IMR-90 (cell line): ENCODE data around the gene NKAIN4. TPM values are rescaled to one million over a fixed set of nuclear protein-coding genes. Genes with fewer than 3 reads are reported as not detected.
A peak's percentile ranks its signal among the peaks of the same experiment; 100 is the strongest.

ENCODE experiments used
- ATAC-seq: fragments of 200-7000 bp; cut with Tn5 transposase; 2 replicates; pipeline ENCODE4 v1.9.1; 2020; ENCODE audit warnings: low read depth, mild to moderate bottlenecking, moderate library complexity
- BruUV-seq: library from RNA; stranded (reverse); fragments of 400-500 nt; replicated peaks from 2 replicates; lab custom pipeline; 2021; lab: Mats Ljungman, UMichigan
- CTCF ChIA-PET: fragments of 300-600 bp; formaldehyde crosslinking; extraction: SDS; loops from one replicate; lab custom pipeline; 2021; ENCODE audit warnings: antibody characterized with exemption; lab: Yijun Ruan, JAX
- POLR2A ChIA-PET: fragments of 300-600 bp; sonication (Branson Sonifier 250); formaldehyde crosslinking; loops from one replicate; lab custom pipeline; 2022; ENCODE audit warnings: antibody characterized with exemption; ENCODE audit not compliant: unreplicated experiment; lab: Charles Lee
- DNase-seq: peaks from one replicate; pipeline ENCODE4 v3.0.0; 2013
- H2AFZ ChIP-seq: replicated peaks from 2 replicates; pipeline ENCODE3; 2013; ENCODE audit warnings: low read length, mild to moderate bottlenecking; ENCODE audit not compliant: poor library complexity
- H2AK5ac ChIP-seq: 2 replicates; pipeline ENCODE4 v1.6.1; 2013; ENCODE audit warnings: low read depth, low read length, inconsistent platforms
- H2AK9ac ChIP-seq: replicated peaks from 2 replicates; pipeline ENCODE3; 2013; ENCODE audit warnings: mild to moderate bottlenecking, low read depth, low read length, moderate library complexity; ENCODE audit not compliant: poor library complexity
- H2BK120ac ChIP-seq: 2 replicates; pipeline ENCODE4 v1.6.1; 2013; ENCODE audit warnings: low read depth, low read length, inconsistent platforms
- H2BK15ac ChIP-seq: 3 replicates; pipeline ENCODE4 v1.6.1; 2013; ENCODE audit warnings: low read depth, low read length, inconsistent platforms
- H2BK20ac ChIP-seq: 2 replicates; pipeline ENCODE4 v1.6.1; 2013; ENCODE audit warnings: low read depth, mild to moderate bottlenecking, inconsistent platforms, low read length, moderate library complexity
- H2BK5ac ChIP-seq: 2 replicates; pipeline ENCODE4 v1.6.1; 2013; ENCODE audit warnings: mild to moderate bottlenecking, low read depth, low read length, inconsistent platforms; ENCODE audit not compliant: poor library complexity, severe bottlenecking
- H3K14ac ChIP-seq: replicated peaks from 2 replicates; pipeline ENCODE4 v1.6.1; 2013; ENCODE audit warnings: low read depth, low read length, inconsistent platforms
- H3K18ac ChIP-seq: 2 replicates; pipeline ENCODE4 v1.6.1; 2013; ENCODE audit warnings: low read depth, low read length, control low read depth
- H3K23ac ChIP-seq: 2 replicates; pipeline ENCODE4 v1.6.1; 2013; ENCODE audit warnings: low read depth, low read length, inconsistent platforms
- H3K27ac ChIP-seq: 2 replicates; pipeline ENCODE4 v1.5.1; 2013; ENCODE audit warnings: mild to moderate bottlenecking, control low read depth, low read length; ENCODE audit not compliant: insufficient read depth
- H3K27me3 ChIP-seq: 2 replicates; pipeline ENCODE4 v1.6.1; 2013; ENCODE audit warnings: low read length; ENCODE audit not compliant: control insufficient read depth, insufficient read depth
- H3K36me3 ChIP-seq: 2 replicates; pipeline ENCODE4 v1.6.1; 2013; ENCODE audit warnings: low read length, mixed read lengths; ENCODE audit not compliant: control insufficient read depth, insufficient read depth
- H3K4ac ChIP-seq: 2 replicates; pipeline ENCODE4 v1.6.1; 2013; ENCODE audit warnings: low read depth, low read length, inconsistent platforms
- H3K4me1 ChIP-seq: 2 replicates; pipeline ENCODE4 v1.6.1; 2013; ENCODE audit warnings: low read length, mixed read lengths; ENCODE audit not compliant: control insufficient read depth, insufficient read depth
- H3K4me2 ChIP-seq: 2 replicates; pipeline ENCODE4 v1.6.1; 2013; ENCODE audit warnings: low read depth, mild to moderate bottlenecking, control low read depth, low read length, moderate library complexity
- H3K4me3 ChIP-seq: 2 replicates; pipeline ENCODE4 v1.5.1; 2013; ENCODE audit warnings: low read depth, mild to moderate bottlenecking, control low read depth, low read length, moderate library complexity; ENCODE audit not compliant: insufficient read depth
- H3K56ac ChIP-seq: 2 replicates; pipeline ENCODE4 v1.6.1; 2013; ENCODE audit warnings: low read length, inconsistent platforms; ENCODE audit not compliant: insufficient read depth; ENCODE audit errors: extremely low read depth
- H3K79me1 ChIP-seq, 2 experiments: 2 replicates each; pipeline ENCODE4 v1.6.1; 2013; ENCODE audit warnings: low read length in 2 of 2, inconsistent platforms in 1 of 2, low read depth in 1 of 2
- H3K9ac ChIP-seq: 2 replicates; pipeline ENCODE4 v1.6.1; 2013; ENCODE audit warnings: low read depth, low read length, control low read depth
- H3K9me1 ChIP-seq: 2 replicates; pipeline ENCODE4 v1.6.1; 2013; ENCODE audit warnings: low read length, inconsistent platforms; ENCODE audit not compliant: insufficient read depth
- H3K9me3 ChIP-seq: 2 replicates; pipeline ENCODE4 v1.6.1; 2013; ENCODE audit warnings: low read length; ENCODE audit not compliant: control insufficient read depth, insufficient read depth
- H4K20me1 ChIP-seq: 2 replicates; pipeline ENCODE4 v1.6.1; 2013; ENCODE audit warnings: low read length, inconsistent platforms; ENCODE audit not compliant: insufficient read depth
- H4K5ac ChIP-seq: 2 replicates; pipeline ENCODE4 v1.6.1; 2013; ENCODE audit warnings: mild to moderate bottlenecking, low read depth, low read length, control low read depth
- H4K8ac ChIP-seq, 2 experiments: 2 replicates each; pipeline ENCODE4 v1.6.1; 2013; ENCODE audit warnings: low read depth in 2 of 2, low read length in 2 of 2, control low read depth in 1 of 2, inconsistent platforms in 1 of 2
- H4K91ac ChIP-seq: 2 replicates; pipeline ENCODE4 v1.6.1; 2013; ENCODE audit warnings: low read depth, low read length, inconsistent platforms; ENCODE audit not compliant: insufficient read depth
- BHLHE40 ChIP-seq: fragments of 150-350 bp; IDR thresholded peaks from 2 replicates; pipeline ENCODE4 v1.6.1; 2016; ENCODE audit warnings: mild to moderate bottlenecking, low read depth, low read length
- CEBPB ChIP-seq: IDR thresholded peaks from 2 replicates; pipeline ENCODE4 v1.6.1; 2012; ENCODE audit warnings: low read depth, low read length, improper control_type of control experiment
- CHD1 ChIP-seq: IDR thresholded peaks from 2 replicates; pipeline ENCODE4 v1.6.1; 2012; ENCODE audit warnings: low read depth, low read length, improper control_type of control experiment
- FOS ChIP-seq: fragments of 150-350 bp; IDR thresholded peaks from 2 replicates; pipeline ENCODE4 v1.6.1; 2016; ENCODE audit warnings: low read depth, low read length
- MAFK ChIP-seq: IDR thresholded peaks from 2 replicates; pipeline ENCODE4 v1.6.1; 2012; ENCODE audit warnings: low read depth, low read length, improper control_type of control experiment
- MAZ ChIP-seq: IDR thresholded peaks from 2 replicates; pipeline ENCODE4 v1.6.1; 2012; ENCODE audit warnings: low read depth, mild to moderate bottlenecking, low read length, improper control_type of control experiment, moderate library complexity, borderline replicate concordance
- MXI1 ChIP-seq: IDR thresholded peaks from 2 replicates; pipeline ENCODE4 v1.6.1; 2012; ENCODE audit warnings: low read depth, mild to moderate bottlenecking, low read length, moderate library complexity, borderline replicate concordance
- NFE2L2 ChIP-seq: fragments of 150-350 bp; IDR thresholded peaks from 2 replicates; pipeline ENCODE4 v1.6.1; 2016; ENCODE audit warnings: low read depth, mild to moderate bottlenecking, low read length
- POLR2A ChIP-seq: IDR thresholded peaks from 2 replicates; pipeline ENCODE4 v1.6.1; 2012; ENCODE audit warnings: mild to moderate bottlenecking, low read depth, low read length
- RAD21 ChIP-seq: IDR thresholded peaks from 2 replicates; pipeline ENCODE4 v1.6.1; 2012; ENCODE audit warnings: low read length, improper control_type of control experiment
- RCOR1 ChIP-seq: IDR thresholded peaks from 2 replicates; pipeline ENCODE4 v1.6.1; 2012; ENCODE audit warnings: mild to moderate bottlenecking, low read length, improper control_type of control experiment; ENCODE audit not compliant: insufficient replicate concordance
- RFX5 ChIP-seq: IDR thresholded peaks from 2 replicates; pipeline ENCODE4 v1.8.0; 2012; ENCODE audit warnings: low read depth, mild to moderate bottlenecking, low read length, moderate library complexity
- SMC3 ChIP-seq: fragments of 150-350 bp; IDR thresholded peaks from 2 replicates; pipeline ENCODE4 v1.6.1; 2016; ENCODE audit warnings: low read depth, mild to moderate bottlenecking, antibody characterized with exemption, low read length, moderate library complexity
- WGBS, 2 experiments: methylation state at CpG; one replicate each; pipeline versions ENCODE4 v1.1.5 to v1.1.7; 2013; ENCODE audit warnings: missing lambda C conversion rate in 2 of 2; ENCODE audit not compliant: insufficient read length in 1 of 2; ENCODE audit errors: extremely low coverage in 2 of 2; 5-methylcytosine and 5-hydroxymethylcytosine counted together
- dilution Hi-C: fragments of 300-500 bp; cut with HindIII; formaldehyde crosslinking; loops from one replicate; pipeline ENCODE4 v1.14.3; 2018; ENCODE audit warnings: low sequenced_read_pairs; ENCODE audit not compliant: unreplicated experiment
- in situ Hi-C: fragments of 300-500 bp; cut with MboI; formaldehyde crosslinking; loops from 3 replicates; pipeline ENCODE4 v1.14.3; 2019; ENCODE audit warnings: low sequenced_read_pairs, inconsistent platforms, mixed read lengths
- intact Hi-C: fragments of 100-400 bp; cut with micrococcal nuclease; formaldehyde crosslinking; loops from 2 replicates; pipeline ENCODE4 v1.10.0; 2022
- polyA plus RNA-seq, 3 experiments: library from polyadenylated mRNA; depleted of rRNA; stranded (reverse); fragments of >200 nt; gene quantifications; 2 replicates each; pipeline ENCODE4 v1.2.3, GENCODE V29; 2012; ENCODE audit warnings: low replicate concordance in 1 of 3
- total RNA-seq: library from RNA; depleted of rRNA; stranded (reverse); fragments of >200 nt; gene quantifications from 2 replicates; pipeline ENCODE4 v1.2.3, GENCODE V29; 2012
- TF ChIP-seq, protein P1 (sequence below): fragments of 150-350 bp; IDR thresholded peaks from 2 replicates; pipeline ENCODE4 v1.6.1; 2017; ENCODE audit warnings: mild to moderate bottlenecking, antibody characterized with exemption, low read length, low read depth
- TF ChIP-seq, protein P2 (sequence below): conservative IDR thresholded peaks from 2 replicates; pipeline ENCODE4 v1.5.1; 2012; ENCODE audit warnings: mild to moderate bottlenecking, low read depth, low read length, improper control_type of control experiment
- TF ChIP-seq, protein P3 (sequence below): fragments of 150-350 bp; IDR thresholded peaks from 2 replicates; pipeline ENCODE4 v1.6.1; 2016; ENCODE audit warnings: low read depth, mild to moderate bottlenecking, low read length, moderate library complexity, borderline replicate concordance

NKAIN4 gene
- total and polyA plus RNA-seq, 2 of the 4 experiments (the other 2 are of a cell fraction), result not detected

DNA sequence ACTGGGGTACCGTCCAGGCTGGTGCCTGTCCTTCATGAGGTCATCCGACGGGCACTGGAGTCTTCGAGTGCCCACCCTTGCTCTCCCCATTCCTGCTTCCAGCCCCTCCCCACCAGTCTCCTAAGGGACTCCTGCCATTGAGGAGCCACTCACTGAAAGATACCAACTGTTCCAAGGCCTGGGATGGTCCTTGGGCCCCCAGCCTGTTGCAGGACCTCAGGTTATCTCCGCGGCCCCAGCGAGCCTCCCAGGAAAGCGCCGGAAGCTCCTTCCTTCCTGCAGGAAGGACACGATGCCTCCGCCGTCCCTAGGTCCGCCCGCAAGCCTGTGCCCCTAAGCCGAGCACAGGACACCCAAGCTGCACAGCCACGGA is 1.2 kb downstream of the NKAIN4 start:
- no TSS peak for BruUV-seq
- peaks cover 71% of the 10 kb centered on the region for H3K27me3 ChIP-seq
- no peak overlapping the region for H4K5ac ChIP-seq
- no peaks in the 10 kb centered on the region; the same call in 1 of the 2 replicates for H4K20me1 ChIP-seq
- H4K8ac ChIP-seq, result no peak overlapping the region
- dilution Hi-C loops (no loop called here), in situ Hi-C loops (no loop called here), intact Hi-C loops (no loop called here)
- no peak overlapping the region for H2AK5ac ChIP-seq
- H3K9me1 ChIP-seq, result no peaks in the 10 kb centered on the region
- no peak overlapping the region for H3K4ac ChIP-seq
- H2AFZ ChIP-seq, result peak overlapping the region; percentile 72
- no peak overlapping the region for H2BK120ac ChIP-seq
- CTCF ChIA-PET, result interaction anchor here (2.8 kb wide), 1 partner anchor 29 kb away, joined by 13 read pairs; no protein-coding TSS in a partner anchor
- H2BK20ac ChIP-seq, result no peak overlapping the region
- H3K79me1 ChIP-seq, result no peaks in the 10 kb centered on the region
- H3K4me2 ChIP-seq, result no peak overlapping the region; the same call in 1 of the 2 replicates
- 3% methylated on average over 6 of the region's 16 CpGs; no CpG with 5 or more reads in 1 of the 2 experiments for WGBS, 2 experiments
- peak overlapping the region; percentile 42 for H2AK9ac ChIP-seq
- H3K4me1 ChIP-seq, result no peaks in the 10 kb centered on the region
- TF ChIP-seq FOS (no peak), MXI1 (no peak), SMC3 (no peak), MAFK (no peak), CEBPB (no peak), RCOR1 (no peak), MAZ (no peak), NFE2L2 (no peak), RAD21 (no peak), CHD1 (no peak), BHLHE40 (no peak), POLR2A (no peak), RFX5 (no peak)
- TF ChIP-seq, protein P1, sequence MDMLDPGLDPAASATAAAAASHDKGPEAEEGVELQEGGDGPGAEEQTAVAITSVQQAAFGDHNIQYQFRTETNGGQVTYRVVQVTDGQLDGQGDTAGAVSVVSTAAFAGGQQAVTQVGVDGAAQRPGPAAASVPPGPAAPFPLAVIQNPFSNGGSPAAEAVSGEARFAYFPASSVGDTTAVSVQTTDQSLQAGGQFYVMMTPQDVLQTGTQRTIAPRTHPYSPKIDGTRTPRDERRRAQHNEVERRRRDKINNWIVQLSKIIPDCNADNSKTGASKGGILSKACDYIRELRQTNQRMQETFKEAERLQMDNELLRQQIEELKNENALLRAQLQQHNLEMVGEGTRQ, result no peak
- TF ChIP-seq, protein P2, sequence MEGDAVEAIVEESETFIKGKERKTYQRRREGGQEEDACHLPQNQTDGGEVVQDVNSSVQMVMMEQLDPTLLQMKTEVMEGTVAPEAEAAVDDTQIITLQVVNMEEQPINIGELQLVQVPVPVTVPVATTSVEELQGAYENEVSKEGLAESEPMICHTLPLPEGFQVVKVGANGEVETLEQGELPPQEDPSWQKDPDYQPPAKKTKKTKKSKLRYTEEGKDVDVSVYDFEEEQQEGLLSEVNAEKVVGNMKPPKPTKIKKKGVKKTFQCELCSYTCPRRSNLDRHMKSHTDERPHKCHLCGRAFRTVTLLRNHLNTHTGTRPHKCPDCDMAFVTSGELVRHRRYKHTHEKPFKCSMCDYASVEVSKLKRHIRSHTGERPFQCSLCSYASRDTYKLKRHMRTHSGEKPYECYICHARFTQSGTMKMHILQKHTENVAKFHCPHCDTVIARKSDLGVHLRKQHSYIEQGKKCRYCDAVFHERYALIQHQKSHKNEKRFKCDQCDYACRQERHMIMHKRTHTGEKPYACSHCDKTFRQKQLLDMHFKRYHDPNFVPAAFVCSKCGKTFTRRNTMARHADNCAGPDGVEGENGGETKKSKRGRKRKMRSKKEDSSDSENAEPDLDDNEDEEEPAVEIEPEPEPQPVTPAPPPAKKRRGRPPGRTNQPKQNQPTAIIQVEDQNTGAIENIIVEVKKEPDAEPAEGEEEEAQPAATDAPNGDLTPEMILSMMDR, result no peak
- TF ChIP-seq, protein P3, sequence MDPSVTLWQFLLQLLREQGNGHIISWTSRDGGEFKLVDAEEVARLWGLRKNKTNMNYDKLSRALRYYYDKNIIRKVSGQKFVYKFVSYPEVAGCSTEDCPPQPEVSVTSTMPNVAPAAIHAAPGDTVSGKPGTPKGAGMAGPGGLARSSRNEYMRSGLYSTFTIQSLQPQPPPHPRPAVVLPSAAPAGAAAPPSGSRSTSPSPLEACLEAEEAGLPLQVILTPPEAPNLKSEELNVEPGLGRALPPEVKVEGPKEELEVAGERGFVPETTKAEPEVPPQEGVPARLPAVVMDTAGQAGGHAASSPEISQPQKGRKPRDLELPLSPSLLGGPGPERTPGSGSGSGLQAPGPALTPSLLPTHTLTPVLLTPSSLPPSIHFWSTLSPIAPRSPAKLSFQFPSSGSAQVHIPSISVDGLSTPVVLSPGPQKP, result no peak
- no peak overlapping the region for H2BK5ac ChIP-seq
- no peak overlapping the region for H3K27ac ChIP-seq
- POLR2A ChIA-PET, result no interaction called here
- ATAC-seq (peak; percentile 16), DNase-seq (no peak)
- no peaks in the 10 kb centered on the region for H3K36me3 ChIP-seq
- H3K56ac ChIP-seq, result no peak overlapping the region
- H3K9me3 ChIP-seq, result no peaks in the 10 kb centered on the region
- no peak overlapping the region for H2BK15ac ChIP-seq
- H3K18ac ChIP-seq, result no peak overlapping the region
- H3K9ac ChIP-seq, result no peak overlapping the region
- H3K23ac ChIP-seq, result no peak overlapping the region
- H3K14ac ChIP-seq, result no peak overlapping the region
- no peak overlapping the region for H3K4me3 ChIP-seq
- no peak overlapping the region for H4K91ac ChIP-seq
